WTC11 (cell line): ENCODE results near the gene THOP1. TPM values are rescaled to one million over a fixed set of nuclear protein-coding genes. Genes with fewer than 3 reads are reported as not detected.

Source experiments
- ATAC-seq: fragments of 200-7000 bp; cut with Tn5 transposase; 2 replicates; pipeline ENCODE4 v1.10.0; 2021; ENCODE audit warnings: mild to moderate bottlenecking, moderate library complexity
- CTCF ChIA-PET: fragments of 300-600 bp; sonication (Branson Sonifier 250); formaldehyde crosslinking; loops from one replicate; lab custom pipeline; 2021; ENCODE audit warnings: antibody characterized with exemption; lab: Charles Lee
- POLR2A ChIA-PET: fragments of 350-600 bp; sonication (Branson Sonifier 250); formaldehyde crosslinking; loops from one replicate; lab custom pipeline; 2021; ENCODE audit warnings: antibody characterized with exemption; lab: Charles Lee
- DNase-seq: peaks from one replicate; pipeline ENCODE4 v3.0.0; 2021; ENCODE audit warnings: low spot score
- H3K27ac Mint-ChIP-seq: 2 replicates; pipeline ENCODE4 v1.8.0; 2021; ENCODE audit warnings: mixed read lengths
- H3K27me3 Mint-ChIP-seq: 2 replicates; pipeline ENCODE4 v1.8.0; 2021; ENCODE audit warnings: low read depth, mild to moderate bottlenecking, moderate library complexity, mixed read lengths
- H3K36me3 Mint-ChIP-seq: 2 replicates; pipeline ENCODE4 v1.8.0; 2021; ENCODE audit warnings: mixed read lengths
- H3K4me1 Mint-ChIP-seq: 2 replicates; pipeline ENCODE4 v1.8.0; 2022; ENCODE audit warnings: mixed read lengths
- H3K4me3 Mint-ChIP-seq: 2 replicates; pipeline ENCODE4 v1.8.0; 2021; ENCODE audit warnings: mild to moderate bottlenecking, moderate library complexity, mixed read lengths
- H3K9me3 Mint-ChIP-seq: 2 replicates; pipeline ENCODE4 v1.8.0; 2021; ENCODE audit warnings: mixed read lengths
- CREB1 ChIP-seq: sonication (generic); formaldehyde crosslinking; IDR thresholded peaks from 2 replicates; pipeline ENCODE4 v1.8.0; 2023; ENCODE audit warnings: mild to moderate bottlenecking, missing genetic modification reagents
- ELF4 ChIP-seq: sonication (generic); formaldehyde crosslinking; IDR thresholded peaks from 2 replicates; pipeline ENCODE4 v1.8.1; 2022; ENCODE audit warnings: low read depth, mild to moderate bottlenecking, moderate library complexity, missing genetic modification reagents
- EMX1 ChIP-seq: fragments of 250-450 bp; sonication (Bioruptor Pico); IDR thresholded peaks from 2 replicates; pipeline ENCODE4 v1.8.0; 2021; ENCODE audit warnings: mild to moderate bottlenecking
- GABPB1 ChIP-seq: sonication (generic); formaldehyde crosslinking; IDR thresholded peaks from 2 replicates; pipeline ENCODE4 v1.8.1; 2023; ENCODE audit warnings: mild to moderate bottlenecking, missing genetic modification reagents
- IRF2 ChIP-seq: sonication (generic); formaldehyde crosslinking; IDR thresholded peaks from 2 replicates; pipeline ENCODE4 v1.8.0; 2022; ENCODE audit warnings: low read depth, missing genetic modification reagents, borderline replicate concordance
- KAT7 ChIP-seq: sonication (generic); formaldehyde crosslinking; IDR thresholded peaks from 2 replicates; pipeline ENCODE4 v1.8.1; 2023; ENCODE audit warnings: missing genetic modification reagents, mild to moderate bottlenecking, borderline replicate concordance
- NR1H2 ChIP-seq: sonication (generic); formaldehyde crosslinking; IDR thresholded peaks from 2 replicates; pipeline ENCODE4 v1.9.0; 2021; ENCODE audit warnings: mild to moderate bottlenecking, moderate library complexity, missing genetic modification reagents
- NR3C1 ChIP-seq: sonication (generic); formaldehyde crosslinking; conservative IDR thresholded peaks from 2 replicates; pipeline ENCODE4 v1.8.1; 2023; ENCODE audit warnings: low read depth, mild to moderate bottlenecking, missing genetic modification reagents
- PRRX2 ChIP-seq: fragments of 250-450 bp; sonication (Bioruptor Pico); IDR thresholded peaks from 2 replicates; pipeline ENCODE4 v1.8.0; 2021; ENCODE audit warnings: mild to moderate bottlenecking
- RELA ChIP-seq: sonication (generic); formaldehyde crosslinking; IDR thresholded peaks from 2 replicates; pipeline ENCODE4 v1.8.1; 2022; ENCODE audit warnings: missing genetic modification reagents, mild to moderate bottlenecking, borderline replicate concordance
- SP1 ChIP-seq: sonication (generic); formaldehyde crosslinking; conservative IDR thresholded peaks from 2 replicates; pipeline ENCODE4 v1.8.1; 2022; ENCODE audit warnings: missing genetic modification reagents
- ZBTB21 ChIP-seq: sonication (generic); formaldehyde crosslinking; IDR thresholded peaks from 2 replicates; pipeline ENCODE4 v1.8.1; 2023; ENCODE audit warnings: mild to moderate bottlenecking, missing genetic modification reagents, borderline replicate concordance
- ZNF121 ChIP-seq: sonication (generic); formaldehyde crosslinking; IDR thresholded peaks from 2 replicates; pipeline ENCODE4 v1.8.0; 2023; ENCODE audit warnings: missing genetic modification reagents
- ZNF396 ChIP-seq: fragments of 250-450 bp; sonication (Bioruptor Pico); IDR thresholded peaks from 2 replicates; pipeline ENCODE4 v1.8.0; 2021; ENCODE audit warnings: mild to moderate bottlenecking, moderate library complexity, borderline replicate concordance
- ZNF671 ChIP-seq: fragments of 250-450 bp; sonication (Bioruptor Pico); IDR thresholded peaks from 2 replicates; pipeline ENCODE4 v1.8.0; 2021; ENCODE audit warnings: mild to moderate bottlenecking
- total RNA-seq: library from RNA; stranded (reverse); gene quantifications from 3 replicates; pipeline ENCODE4 v1.2.3, GENCODE V29; 2021
- TF ChIP-seq, protein P1 (sequence below): fragments of 250-450 bp; sonication (Bioruptor Pico); conservative IDR thresholded peaks from 2 replicates; pipeline ENCODE4 v1.9.0; 2021; ENCODE audit warnings: mild to moderate bottlenecking
- TF ChIP-seq, protein P2 (sequence below): sonication (generic); formaldehyde crosslinking; IDR thresholded peaks from 2 replicates; pipeline ENCODE4 v1.8.0; 2023; ENCODE audit warnings: missing genetic modification reagents
- TF ChIP-seq, protein P3 (sequence below): sonication (generic); formaldehyde crosslinking; IDR thresholded peaks from 2 replicates; pipeline ENCODE4 v1.8.0; 2023; ENCODE audit warnings: mild to moderate bottlenecking, missing genetic modification reagents
- TF ChIP-seq, protein P4 (sequence below): sonication (generic); formaldehyde crosslinking; IDR thresholded peaks from 2 replicates; pipeline ENCODE4 v1.8.0; 2022; ENCODE audit warnings: mild to moderate bottlenecking, missing genetic modification reagents
- TF ChIP-seq, protein P5 (sequence below): sonication (generic); formaldehyde crosslinking; IDR thresholded peaks from 2 replicates; pipeline ENCODE4 v1.8.1; 2023; ENCODE audit warnings: mild to moderate bottlenecking, missing genetic modification reagents, moderate library complexity

THOP1 gene
- total RNA-seq, 1 experiment from 2014 or later = 181 TPM

DNA sequence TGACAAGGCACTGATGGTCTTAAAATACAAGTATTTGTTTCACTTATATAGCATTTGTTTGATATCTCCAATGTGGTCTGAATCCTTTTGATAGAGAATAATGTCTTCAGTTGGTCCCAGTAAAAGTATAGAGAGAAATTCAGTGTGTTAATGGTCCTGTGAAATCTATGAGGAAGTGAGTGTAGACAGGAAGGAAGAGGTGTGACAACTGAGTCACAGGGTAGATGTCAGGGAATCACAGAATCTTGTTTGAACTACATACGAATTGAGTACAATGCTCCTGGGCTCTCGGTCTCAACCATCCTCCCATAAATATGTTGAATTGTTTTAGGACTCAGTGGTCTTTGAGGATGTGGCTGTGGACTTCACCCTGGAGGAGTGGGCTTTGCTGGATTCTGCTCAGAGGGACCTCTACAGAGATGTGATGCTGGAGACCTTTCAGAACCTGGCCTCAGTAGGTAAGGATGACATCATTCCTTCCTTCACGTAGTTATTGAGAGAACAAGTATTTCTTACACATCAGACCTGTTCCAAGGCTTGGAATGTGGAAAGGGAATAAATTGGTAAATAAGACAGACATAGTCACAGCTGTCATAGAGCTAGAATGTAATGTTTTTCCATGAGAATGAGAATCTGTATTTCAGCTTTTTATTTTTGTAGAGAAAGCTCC is 65.1 kb downstream of the THOP1 start (continued):
- no peak for TF ChIP-seq RELA (CRISPR knock-in tag)
- TF ChIP-seq, protein P1, sequence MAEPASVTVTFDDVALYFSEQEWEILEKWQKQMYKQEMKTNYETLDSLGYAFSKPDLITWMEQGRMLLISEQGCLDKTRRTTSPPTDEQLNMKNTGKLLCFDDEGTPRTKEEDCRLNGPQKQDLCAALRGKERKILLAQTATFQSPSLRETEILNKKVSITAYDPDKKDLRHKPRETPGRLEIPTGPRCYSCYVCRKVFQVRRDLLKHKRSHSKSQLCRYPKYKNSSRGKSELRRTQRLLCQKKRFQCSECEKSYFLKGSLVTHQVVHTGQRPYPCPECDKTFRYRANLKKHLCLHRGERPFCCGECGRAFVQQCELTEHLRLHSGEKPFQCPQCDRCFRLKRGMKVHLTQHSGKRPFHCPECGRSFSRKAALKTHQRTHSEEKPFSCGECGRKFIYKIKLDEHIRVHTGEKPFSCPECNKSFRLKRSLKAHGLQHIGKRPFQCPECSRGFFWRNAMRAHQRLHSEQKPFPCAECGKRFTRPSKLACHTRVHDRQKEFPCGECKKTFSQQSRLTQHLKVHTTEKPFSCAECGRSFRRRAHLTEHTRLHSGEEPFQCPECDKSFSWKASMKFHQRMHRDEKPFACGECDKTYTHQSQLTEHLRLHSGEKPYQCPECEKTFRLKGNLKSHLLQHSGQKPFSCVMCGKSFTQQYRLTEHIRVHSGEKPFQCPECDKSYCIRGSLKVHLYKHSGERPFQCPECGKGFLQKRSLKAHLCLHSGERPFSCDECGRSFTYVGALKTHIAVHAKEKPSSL (CRISPR knock-in tag) = no peak
- TF ChIP-seq EMX1 (CRISPR knock-in tag) = no peak

DNA sequence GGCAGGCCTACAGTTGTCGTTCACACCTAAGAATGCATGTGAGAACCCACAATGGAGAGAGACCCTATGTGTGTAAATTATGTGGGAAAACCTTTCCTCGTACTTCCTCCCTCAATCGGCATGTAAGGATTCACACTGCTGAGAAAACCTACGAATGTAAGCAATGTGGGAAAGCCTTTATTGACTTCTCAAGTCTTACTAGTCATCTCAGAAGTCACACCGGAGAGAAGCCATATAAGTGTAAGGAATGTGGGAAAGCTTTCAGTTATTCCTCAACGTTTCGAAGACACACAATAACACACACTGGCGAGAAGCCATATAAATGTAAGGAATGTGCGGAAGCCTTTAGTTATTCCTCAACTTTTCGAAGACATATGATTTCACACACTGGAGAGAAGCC is 67.3 kb downstream of the THOP1 start:
- Mint-ChIP-seq H3K27ac (no peak overlapping the region), H3K36me3 (peaks cover 74% of the 10 kb centered on the region), H3K4me3 (no peak overlapping the region), H3K9me3 (peaks cover 74% of the 10 kb centered on the region), H3K4me1 (no peaks in the 10 kb centered on the region), H3K27me3 (peaks cover 11% of the 10 kb centered on the region)
- ChIA-PET POLR2A (no interaction called here), CTCF (no interaction called here)
- TF ChIP-seq KAT7 (CRISPR knock-in tag) (no peak), PRRX2 (no peak), ZNF671 (CRISPR knock-in tag) (no peak)
- no peak for DNase-seq
- ATAC-seq = no peak

DNA sequence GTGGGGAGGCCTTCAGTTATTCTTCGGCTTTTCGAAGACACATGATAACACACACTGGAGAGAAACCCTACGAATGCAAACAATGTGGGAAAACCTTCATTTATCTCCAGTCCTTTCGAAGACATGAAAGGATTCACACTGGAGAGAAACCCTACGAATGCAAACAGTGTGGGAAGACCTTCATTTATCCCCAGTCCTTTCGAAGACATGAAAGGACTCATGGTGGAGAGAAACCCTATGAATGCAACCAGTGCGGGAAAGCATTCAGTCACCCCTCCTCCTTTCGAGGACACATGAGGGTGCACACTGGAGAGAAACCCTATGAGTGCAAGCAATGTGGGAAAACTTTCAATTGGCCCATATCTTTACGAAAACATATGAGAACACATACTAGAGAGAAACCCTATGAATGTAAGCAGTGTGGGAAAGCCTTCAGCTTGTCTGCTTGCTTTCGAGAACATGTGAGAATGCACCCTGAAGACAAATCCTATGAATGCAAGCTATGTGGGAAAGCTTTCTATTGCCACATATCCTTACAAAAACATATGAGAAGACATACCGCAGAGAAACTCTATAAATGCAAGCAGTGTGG is 67.8 kb downstream of the THOP1 start:
- H3K4me3 Mint-ChIP-seq = no peak overlapping the region
- TF ChIP-seq ELF4 (CRISPR knock-in tag) (no peak), ZNF396 (CRISPR knock-in tag) (no peak), NR1H2 (CRISPR knock-in tag) (no peak), NR3C1 (CRISPR knock-in tag) (no peak), GABPB1 (no peak)
- TF ChIP-seq, protein P2, sequence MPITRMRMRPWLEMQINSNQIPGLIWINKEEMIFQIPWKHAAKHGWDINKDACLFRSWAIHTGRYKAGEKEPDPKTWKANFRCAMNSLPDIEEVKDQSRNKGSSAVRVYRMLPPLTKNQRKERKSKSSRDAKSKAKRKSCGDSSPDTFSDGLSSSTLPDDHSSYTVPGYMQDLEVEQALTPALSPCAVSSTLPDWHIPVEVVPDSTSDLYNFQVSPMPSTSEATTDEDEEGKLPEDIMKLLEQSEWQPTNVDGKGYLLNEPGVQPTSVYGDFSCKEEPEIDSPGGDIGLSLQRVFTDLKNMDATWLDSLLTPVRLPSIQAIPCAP (CRISPR knock-in tag) = no peak
- TF ChIP-seq, all 79 proteins: peak for 0
- CTCF ChIA-PET = no interaction called here

DNA sequence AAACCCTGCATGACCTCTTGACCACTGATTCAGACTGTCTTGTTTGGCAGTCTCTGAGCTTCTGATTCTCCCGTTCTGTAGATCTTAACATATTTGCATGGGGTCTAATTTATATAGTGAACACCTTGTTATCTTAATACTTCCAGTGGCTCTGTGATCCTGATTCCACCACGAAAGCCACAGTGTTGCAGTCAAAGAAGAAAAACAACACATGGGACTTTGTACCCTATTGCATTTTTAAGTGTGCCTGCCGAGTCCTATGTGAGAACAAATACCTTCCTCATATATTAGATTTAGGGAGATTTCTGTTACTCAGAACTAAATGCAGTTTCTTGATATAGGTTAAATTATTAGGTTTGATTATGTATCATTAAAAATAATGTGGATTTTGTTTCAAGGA is 69.5 kb downstream of the THOP1 start:
- ChIA-PET POLR2A (no interaction called here), CTCF (interaction anchor here (0.9 kb wide), 1 partner anchor 14 kb away, joined by 3 read pairs; the partner anchor contains the start of gene ZNF555)
- Mint-ChIP-seq H3K4me1 (no peaks in the 10 kb centered on the region), H3K9me3 (peaks cover 90% of the 10 kb centered on the region), H3K36me3 (peaks cover 85% of the 10 kb centered on the region), H3K27me3 (peaks cover 23% of the 10 kb centered on the region), H3K4me3 (no peak overlapping the region), H3K27ac (no peak overlapping the region)
- DNase-seq (no peak), ATAC-seq (no peak)
- TF ChIP-seq ZBTB21 (CRISPR knock-in tag) (no peak), CREB1 (no peak), SP1 (CRISPR knock-in tag) (no peak), ZNF121 (CRISPR knock-in tag) (no peak), IRF2 (no peak)
- TF ChIP-seq, protein P3, sequence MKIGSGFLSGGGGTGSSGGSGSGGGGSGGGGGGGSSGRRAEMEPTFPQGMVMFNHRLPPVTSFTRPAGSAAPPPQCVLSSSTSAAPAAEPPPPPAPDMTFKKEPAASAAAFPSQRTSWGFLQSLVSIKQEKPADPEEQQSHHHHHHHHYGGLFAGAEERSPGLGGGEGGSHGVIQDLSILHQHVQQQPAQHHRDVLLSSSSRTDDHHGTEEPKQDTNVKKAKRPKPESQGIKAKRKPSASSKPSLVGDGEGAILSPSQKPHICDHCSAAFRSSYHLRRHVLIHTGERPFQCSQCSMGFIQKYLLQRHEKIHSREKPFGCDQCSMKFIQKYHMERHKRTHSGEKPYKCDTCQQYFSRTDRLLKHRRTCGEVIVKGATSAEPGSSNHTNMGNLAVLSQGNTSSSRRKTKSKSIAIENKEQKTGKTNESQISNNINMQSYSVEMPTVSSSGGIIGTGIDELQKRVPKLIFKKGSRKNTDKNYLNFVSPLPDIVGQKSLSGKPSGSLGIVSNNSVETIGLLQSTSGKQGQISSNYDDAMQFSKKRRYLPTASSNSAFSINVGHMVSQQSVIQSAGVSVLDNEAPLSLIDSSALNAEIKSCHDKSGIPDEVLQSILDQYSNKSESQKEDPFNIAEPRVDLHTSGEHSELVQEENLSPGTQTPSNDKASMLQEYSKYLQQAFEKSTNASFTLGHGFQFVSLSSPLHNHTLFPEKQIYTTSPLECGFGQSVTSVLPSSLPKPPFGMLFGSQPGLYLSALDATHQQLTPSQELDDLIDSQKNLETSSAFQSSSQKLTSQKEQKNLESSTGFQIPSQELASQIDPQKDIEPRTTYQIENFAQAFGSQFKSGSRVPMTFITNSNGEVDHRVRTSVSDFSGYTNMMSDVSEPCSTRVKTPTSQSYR = no peak
- TF ChIP-seq, protein P4, sequence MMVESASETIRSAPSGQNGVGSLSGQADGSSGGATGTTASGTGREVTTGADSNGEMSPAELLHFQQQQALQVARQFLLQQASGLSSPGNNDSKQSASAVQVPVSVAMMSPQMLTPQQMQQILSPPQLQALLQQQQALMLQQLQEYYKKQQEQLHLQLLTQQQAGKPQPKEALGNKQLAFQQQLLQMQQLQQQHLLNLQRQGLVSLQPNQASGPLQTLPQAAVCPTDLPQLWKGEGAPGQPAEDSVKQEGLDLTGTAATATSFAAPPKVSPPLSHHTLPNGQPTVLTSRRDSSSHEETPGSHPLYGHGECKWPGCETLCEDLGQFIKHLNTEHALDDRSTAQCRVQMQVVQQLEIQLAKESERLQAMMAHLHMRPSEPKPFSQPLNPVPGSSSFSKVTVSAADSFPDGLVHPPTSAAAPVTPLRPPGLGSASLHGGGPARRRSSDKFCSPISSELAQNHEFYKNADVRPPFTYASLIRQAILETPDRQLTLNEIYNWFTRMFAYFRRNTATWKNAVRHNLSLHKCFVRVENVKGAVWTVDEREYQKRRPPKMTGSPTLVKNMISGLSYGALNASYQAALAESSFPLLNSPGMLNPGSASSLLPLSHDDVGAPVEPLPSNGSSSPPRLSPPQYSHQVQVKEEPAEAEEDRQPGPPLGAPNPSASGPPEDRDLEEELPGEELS (CRISPR knock-in tag) = no peak
- TF ChIP-seq, protein P5, sequence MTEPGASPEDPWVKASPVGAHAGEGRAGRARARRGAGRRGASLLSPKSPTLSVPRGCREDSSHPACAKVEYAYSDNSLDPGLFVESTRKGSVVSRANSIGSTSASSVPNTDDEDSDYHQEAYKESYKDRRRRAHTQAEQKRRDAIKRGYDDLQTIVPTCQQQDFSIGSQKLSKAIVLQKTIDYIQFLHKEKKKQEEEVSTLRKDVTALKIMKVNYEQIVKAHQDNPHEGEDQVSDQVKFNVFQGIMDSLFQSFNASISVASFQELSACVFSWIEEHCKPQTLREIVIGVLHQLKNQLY (CRISPR knock-in tag) = no peak

More for the DNA sequence above, 67.8 kb downstream of the THOP1 start:
- Mint-ChIP-seq H3K27me3 (peaks cover 11% of the 10 kb centered on the region), H3K36me3 (peaks cover 78% of the 10 kb centered on the region), H3K27ac (no peak overlapping the region), H3K4me1 (no peaks in the 10 kb centered on the region), H3K9me3 (peaks cover 79% of the 10 kb centered on the region)
- POLR2A ChIA-PET = no interaction called here
- no peak for DNase-seq
- ATAC-seq = no peak
